HepG2 (cell line): Measurements from ENCODE around the gene GGNBP2. TPM values are rescaled to one million over a fixed set of nuclear protein-coding genes. Genes with fewer than 3 reads are reported as not detected.

Source experiments
- CREM ChIP-seq, 2 experiments: sonication (generic) in 1 of 2; formaldehyde crosslinking in 1 of 2; IDR thresholded peaks; 2 replicates each; pipeline versions ENCODE4 v1.4.0 to v1.6.1; 2016 to 2020; ENCODE audit warnings: antibody characterized with exemption in 1 of 2, mild to moderate bottlenecking in 1 of 2, missing genetic modification reagents in 1 of 2
- EZH2 ChIP-seq: conservative IDR thresholded peaks from 2 replicates; pipeline ENCODE4 v1.6.1; 2012; ENCODE audit warnings: mild to moderate bottlenecking, low read depth, low read length, moderate library complexity
- KMT2A ChIP-seq: sonication (generic); formaldehyde crosslinking; IDR thresholded peaks from 2 replicates; pipeline ENCODE4 v1.4.0; 2020; ENCODE audit warnings: missing genetic modification reagents
- NR2F1 ChIP-seq, 2 experiments: fragments of 450-650 bp in 1 of 2; formaldehyde crosslinking in 1 of 2; IDR thresholded peaks; 2 replicates each; pipeline versions ENCODE4 v1.5.0 to v1.6.1; 2016 to 2020; ENCODE audit warnings: mild to moderate bottlenecking in 1 of 2, missing compliant biosample characterization in 1 of 2, missing genetic modification reagents in 1 of 2, moderate library complexity in 1 of 2
- PAWR ChIP-seq: sonication (generic); formaldehyde crosslinking; IDR thresholded peaks from 2 replicates; pipeline ENCODE4 v1.4.0; 2020; ENCODE audit warnings: missing genetic modification reagents, mild to moderate bottlenecking, borderline replicate concordance
- POLR2AphosphoS2 ChIP-seq: IDR thresholded peaks from 2 replicates; pipeline ENCODE4 v1.6.1; 2011; ENCODE audit warnings: low read depth, low read length, improper control_type of control experiment
- ZNF451 ChIP-seq: sonication (generic); formaldehyde crosslinking; IDR thresholded peaks from 2 replicates; pipeline ENCODE4 v1.5.0; 2020; ENCODE audit warnings: mild to moderate bottlenecking, missing genetic modification reagents
- polyA plus RNA-seq, 8 experiments: library from polyadenylated mRNA; depleted of rRNA in 3 of 8; stranded (reverse) in 7 of 8; unstranded in 1 of 8; fragments of >200 nt; fragmentation: Illumina TruSeq in 4 of 8; extraction: Trizol in 4 of 8; gene quantifications; 2 replicates each; pipeline versions ENCODE4 v1.2.1 to v1.2.3, GENCODE V29; 2011 to 2016; ENCODE audit warnings: low read depth in 4 of 8, missing spikeins in 1 of 8, mixed read lengths in 1 of 8; ENCODE audit not compliant: insufficient read depth in 1 of 8
- total RNA-seq, 5 experiments: library from RNA; depleted of rRNA; stranded (reverse); fragments of >200 nt; fragmentation: Illumina TruSeq; extraction: Trizol; gene quantifications; 2 replicates each; pipeline ENCODE4 v1.2.3, GENCODE V29; 2016; ENCODE audit warnings: low read depth in 1 of 5
- TF ChIP-seq, protein P1 (sequence below): sonication (generic); formaldehyde crosslinking; IDR thresholded peaks from 2 replicates; pipeline ENCODE4 v1.4.0; 2020; ENCODE audit warnings: mild to moderate bottlenecking, low read depth, missing genetic modification reagents
- TF ChIP-seq, protein P2 (sequence below): sonication (generic); formaldehyde crosslinking; IDR thresholded peaks from 2 replicates; pipeline ENCODE4 v1.8.0; 2022; ENCODE audit warnings: missing genetic modification reagents, mild to moderate bottlenecking, borderline replicate concordance
- TF ChIP-seq, protein P3 (sequence below): sonication (generic); formaldehyde crosslinking; IDR thresholded peaks from 2 replicates; pipeline ENCODE4 v1.9.0; 2021; ENCODE audit warnings: missing genetic modification reagents, borderline replicate concordance
- TF ChIP-seq, protein P4 (sequence below): sonication (generic); formaldehyde crosslinking; IDR thresholded peaks from 2 replicates; pipeline ENCODE4 v1.4.0; 2020; ENCODE audit warnings: missing genetic modification reagents

GGNBP2 gene
- total and polyA plus RNA-seq, 2 of the 13 experiments (the other 11 are each of a cell fraction or from before 2014, with no cell fraction given): 53.3 to 84.2 TPM

DNA sequence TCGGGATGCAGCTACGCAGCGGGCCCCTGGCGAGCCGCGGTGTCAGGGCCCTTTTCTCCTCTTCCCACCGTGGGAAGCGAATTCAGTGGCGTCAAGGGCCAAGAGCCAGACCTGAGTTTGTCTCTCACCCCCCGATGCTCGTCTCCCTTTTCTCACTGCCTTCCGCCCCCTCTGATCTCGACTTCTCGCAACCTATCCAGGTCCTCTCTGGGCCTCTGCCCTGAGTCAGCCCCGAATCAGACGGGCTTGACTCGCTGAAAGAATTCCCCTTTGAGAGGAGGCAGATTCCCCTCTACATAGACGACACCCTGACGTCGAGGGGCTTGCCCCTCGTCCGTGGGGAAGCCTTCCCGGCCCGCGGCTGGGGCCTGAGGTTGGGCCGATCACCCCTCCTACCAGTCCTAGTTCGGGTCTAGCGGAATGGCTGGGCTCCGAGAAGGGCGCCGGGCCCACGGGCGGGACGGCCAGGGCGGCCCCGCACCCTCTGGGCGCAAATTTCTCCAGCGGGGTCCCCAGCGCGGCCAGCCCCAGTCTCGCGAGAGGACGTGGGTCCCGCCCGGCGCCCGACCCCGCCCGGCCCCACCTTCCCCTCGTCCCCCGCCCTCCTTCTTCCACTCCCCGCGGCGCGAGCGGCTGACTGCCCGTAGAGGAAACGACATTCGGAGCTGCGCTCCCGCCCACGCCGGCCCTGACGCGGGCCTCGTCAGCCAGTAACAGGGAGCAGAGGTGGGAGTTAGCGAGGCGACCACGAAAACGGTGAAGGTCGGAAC is at the start of gene GGNBP2 (continued):
- TF ChIP-seq, protein P1, sequence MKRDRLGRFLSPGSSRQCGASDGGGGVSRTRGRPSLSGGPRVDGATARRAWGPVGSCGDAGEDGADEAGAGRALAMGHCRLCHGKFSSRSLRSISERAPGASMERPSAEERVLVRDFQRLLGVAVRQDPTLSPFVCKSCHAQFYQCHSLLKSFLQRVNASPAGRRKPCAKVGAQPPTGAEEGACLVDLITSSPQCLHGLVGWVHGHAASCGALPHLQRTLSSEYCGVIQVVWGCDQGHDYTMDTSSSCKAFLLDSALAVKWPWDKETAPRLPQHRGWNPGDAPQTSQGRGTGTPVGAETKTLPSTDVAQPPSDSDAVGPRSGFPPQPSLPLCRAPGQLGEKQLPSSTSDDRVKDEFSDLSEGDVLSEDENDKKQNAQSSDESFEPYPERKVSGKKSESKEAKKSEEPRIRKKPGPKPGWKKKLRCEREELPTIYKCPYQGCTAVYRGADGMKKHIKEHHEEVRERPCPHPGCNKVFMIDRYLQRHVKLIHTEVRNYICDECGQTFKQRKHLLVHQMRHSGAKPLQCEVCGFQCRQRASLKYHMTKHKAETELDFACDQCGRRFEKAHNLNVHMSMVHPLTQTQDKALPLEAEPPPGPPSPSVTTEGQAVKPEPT (CRISPR knock-in tag): 0 out of 2 replicates have a peak, but pooled peaks have one; percentile 71
- TF ChIP-seq, protein P2, sequence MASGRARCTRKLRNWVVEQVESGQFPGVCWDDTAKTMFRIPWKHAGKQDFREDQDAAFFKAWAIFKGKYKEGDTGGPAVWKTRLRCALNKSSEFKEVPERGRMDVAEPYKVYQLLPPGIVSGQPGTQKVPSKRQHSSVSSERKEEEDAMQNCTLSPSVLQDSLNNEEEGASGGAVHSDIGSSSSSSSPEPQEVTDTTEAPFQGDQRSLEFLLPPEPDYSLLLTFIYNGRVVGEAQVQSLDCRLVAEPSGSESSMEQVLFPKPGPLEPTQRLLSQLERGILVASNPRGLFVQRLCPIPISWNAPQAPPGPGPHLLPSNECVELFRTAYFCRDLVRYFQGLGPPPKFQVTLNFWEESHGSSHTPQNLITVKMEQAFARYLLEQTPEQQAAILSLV (CRISPR knock-in tag): peak; percentile 22; the same call in 1 of the 2 replicates
- TF ChIP-seq, protein P3, sequence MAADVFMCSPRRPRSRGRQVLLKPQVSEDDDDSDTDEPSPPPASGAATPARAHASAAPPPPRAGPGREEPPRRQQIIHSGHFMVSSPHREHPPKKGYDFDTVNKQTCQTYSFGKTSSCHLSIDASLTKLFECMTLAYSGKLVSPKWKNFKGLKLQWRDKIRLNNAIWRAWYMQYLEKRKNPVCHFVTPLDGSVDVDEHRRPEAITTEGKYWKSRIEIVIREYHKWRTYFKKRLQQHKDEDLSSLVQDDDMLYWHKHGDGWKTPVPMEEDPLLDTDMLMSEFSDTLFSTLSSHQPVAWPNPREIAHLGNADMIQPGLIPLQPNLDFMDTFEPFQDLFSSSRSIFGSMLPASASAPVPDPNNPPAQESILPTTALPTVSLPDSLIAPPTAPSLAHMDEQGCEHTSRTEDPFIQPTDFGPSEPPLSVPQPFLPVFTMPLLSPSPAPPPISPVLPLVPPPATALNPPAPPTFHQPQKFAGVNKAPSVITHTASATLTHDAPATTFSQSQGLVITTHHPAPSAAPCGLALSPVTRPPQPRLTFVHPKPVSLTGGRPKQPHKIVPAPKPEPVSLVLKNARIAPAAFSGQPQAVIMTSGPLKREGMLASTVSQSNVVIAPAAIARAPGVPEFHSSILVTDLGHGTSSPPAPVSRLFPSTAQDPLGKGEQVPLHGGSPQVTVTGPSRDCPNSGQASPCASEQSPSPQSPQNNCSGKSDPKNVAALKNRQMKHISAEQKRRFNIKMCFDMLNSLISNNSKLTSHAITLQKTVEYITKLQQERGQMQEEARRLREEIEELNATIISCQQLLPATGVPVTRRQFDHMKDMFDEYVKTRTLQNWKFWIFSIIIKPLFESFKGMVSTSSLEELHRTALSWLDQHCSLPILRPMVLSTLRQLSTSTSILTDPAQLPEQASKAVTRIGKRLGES (CRISPR knock-in tag): no peak
- TF ChIP-seq CREM (IDR thresholded peaks at IDR 0.05) (0 out of 2 replicates have a peak, but pooled peaks have one; percentile 17), CREM (CRISPR knock-in tag; IDR thresholded peaks at IDR 0.05) (no peak), EZH2 (no peak), PAWR (CRISPR knock-in tag) (no peak), ZNF451 (CRISPR knock-in tag) (no peak; the same call in 1 of the 2 replicates), POLR2AphosphoS2 (no peak), KMT2A (peak; percentile 58; the same call in 1 of the 2 replicates), NR2F1 (CRISPR knock-in tag; IDR thresholded peaks at IDR 0.05) (0 out of 4 replicates have a peak, but pooled peaks of 1 of the 2 experiments have one; percentile 4)
- TF ChIP-seq, protein P4, sequence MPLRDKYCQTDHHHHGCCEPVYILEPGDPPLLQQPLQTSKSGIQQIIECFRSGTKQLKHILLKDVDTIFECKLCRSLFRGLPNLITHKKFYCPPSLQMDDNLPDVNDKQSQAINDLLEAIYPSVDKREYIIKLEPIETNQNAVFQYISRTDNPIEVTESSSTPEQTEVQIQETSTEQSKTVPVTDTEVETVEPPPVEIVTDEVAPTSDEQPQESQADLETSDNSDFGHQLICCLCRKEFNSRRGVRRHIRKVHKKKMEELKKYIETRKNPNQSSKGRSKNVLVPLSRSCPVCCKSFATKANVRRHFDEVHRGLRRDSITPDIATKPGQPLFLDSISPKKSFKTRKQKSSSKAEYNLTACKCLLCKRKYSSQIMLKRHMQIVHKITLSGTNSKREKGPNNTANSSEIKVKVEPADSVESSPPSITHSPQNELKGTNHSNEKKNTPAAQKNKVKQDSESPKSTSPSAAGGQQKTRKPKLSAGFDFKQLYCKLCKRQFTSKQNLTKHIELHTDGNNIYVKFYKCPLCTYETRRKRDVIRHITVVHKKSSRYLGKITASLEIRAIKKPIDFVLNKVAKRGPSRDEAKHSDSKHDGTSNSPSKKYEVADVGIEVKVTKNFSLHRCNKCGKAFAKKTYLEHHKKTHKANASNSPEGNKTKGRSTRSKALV (CRISPR knock-in tag): no peak
